GM21786 (cell line): Measurements from ENCODE around the gene NABP2.
"Not testable (repeated sequence)": the region's sequence is repeated elsewhere in the genome, so short reads cannot be mapped to it uniquely, and the experiment has no call there.

Source experiments
- ATAC-seq: cut with Tn5 transposase; IDR thresholded peaks from one replicate; pipeline ENCODE4 v1.9.1; 2021; ENCODE audit not compliant: unreplicated experiment

Gene NABP2

DNA sequence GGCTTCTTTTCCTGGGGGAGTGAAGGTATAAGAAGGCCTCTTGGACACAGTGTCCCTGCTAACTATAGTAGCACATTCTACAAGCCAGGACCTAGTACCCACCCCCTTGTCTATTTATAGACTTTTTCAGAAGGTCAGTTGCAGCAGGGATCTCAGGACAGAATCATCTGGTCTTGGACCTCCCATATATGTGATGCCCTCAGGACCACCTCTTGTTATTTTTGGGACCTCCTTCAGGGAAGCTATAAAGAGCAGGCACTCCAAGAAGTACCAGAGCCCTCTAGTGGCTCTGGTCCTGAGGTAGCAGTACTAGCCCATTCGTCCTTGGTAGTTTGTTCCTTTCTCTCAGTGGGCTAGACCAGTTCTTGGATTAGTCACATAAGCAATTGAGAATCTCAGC is 46.9 kb downstream of the NABP2 start:
- ATAC-seq: no peak

DNA sequence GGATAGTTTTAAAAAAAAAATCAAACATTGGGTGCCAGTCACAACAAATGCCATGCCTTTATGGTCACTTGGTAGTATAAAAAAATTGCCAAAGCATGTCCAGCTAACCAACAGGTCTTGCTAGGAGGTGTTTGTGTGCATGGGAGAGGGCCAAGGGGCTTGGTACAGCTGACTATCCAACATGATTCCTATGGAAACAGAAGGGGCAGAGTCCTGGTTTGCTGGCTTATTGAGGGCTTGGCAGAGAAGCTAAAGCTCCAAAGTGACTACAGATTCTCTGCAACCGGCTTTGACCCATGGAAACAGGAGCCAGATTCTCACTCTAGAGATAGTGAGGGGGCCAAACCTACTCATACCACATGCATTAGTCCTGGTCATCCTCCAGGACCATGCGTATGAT is 48.3 kb downstream of the NABP2 start:
- not testable (repeated sequence) for ATAC-seq

DNA sequence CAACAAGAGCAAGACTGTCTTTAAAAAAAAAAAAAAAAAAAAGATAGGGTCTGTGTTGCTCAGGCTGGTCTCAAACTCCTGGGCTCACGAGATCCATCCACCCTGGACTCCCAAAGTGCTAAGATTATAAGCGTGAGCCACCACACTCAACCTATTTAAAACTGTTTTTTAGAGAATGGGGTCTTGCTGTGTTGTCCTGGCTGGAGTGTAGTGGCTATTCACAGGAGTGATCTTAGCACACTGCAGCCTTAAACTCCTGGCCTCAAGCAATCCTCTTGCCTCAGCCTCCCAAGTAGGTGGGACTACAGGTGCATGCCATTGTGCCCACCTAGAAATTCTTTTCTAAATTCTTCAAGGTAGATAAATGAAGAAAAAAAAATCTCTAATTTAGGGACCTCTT is 50.2 kb downstream of the NABP2 start:
- no peak for ATAC-seq

DNA sequence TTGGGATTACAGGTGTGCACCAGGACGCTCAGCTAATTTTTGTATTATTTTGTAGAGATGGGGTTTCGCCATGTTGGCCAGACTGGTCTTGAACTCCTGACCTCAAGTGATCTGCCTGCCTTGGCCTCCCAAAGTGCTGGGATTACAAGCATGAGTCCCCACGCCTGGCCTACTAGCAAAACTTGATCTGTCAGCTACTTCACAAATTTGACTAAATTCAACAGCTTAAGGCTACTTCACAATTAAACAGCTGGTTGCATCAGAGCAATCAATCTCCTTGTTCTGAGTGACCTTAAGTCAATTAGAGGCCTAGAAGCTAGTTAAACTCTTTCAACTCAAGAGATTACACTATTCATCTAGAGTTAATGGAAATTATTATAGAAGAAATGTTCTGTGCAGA is 54.8 kb downstream of the NABP2 start:
- no peak for ATAC-seq
